Natural killer cell treated with Interleukin-12 subunit alpha and Interleukin-12 subunit beta and Interleukin-15 and Interleukin-18, amount 100 ng/mL, for 72 hours (primary cell): ENCODE results near the gene PTPRG. TPM values are rescaled to one million over a fixed set of nuclear protein-coding genes. Genes with fewer than 3 reads are reported as not detected.

Experiments
- ATAC-seq, 2 donors: fragments of 150-1000 bp; cut with Tn5 transposase in 1 of 2; sonication (Bioruptor Pico), chemical (Tn5 transposase) in 1 of 2; 2 replicates each; pipeline ENCODE4 v1.10.0; 2021
- DNase-seq: peaks from one replicate; pipeline ENCODE4 v3.0.0; 2022; ENCODE audit warnings: low spot score
- H3K27ac Mint-ChIP-seq, 2 donors: 1 replicate in 1 of 2; 2 replicates in 1 of 2; pipeline ENCODE4 v1.8.0; 2022; ENCODE audit warnings: mixed read lengths in 2 of 2, mild to moderate bottlenecking in 1 of 2, moderate library complexity in 1 of 2
- H3K27me3 Mint-ChIP-seq, 2 donors: 1 replicate in 1 of 2; 2 replicates in 1 of 2; pipeline ENCODE4 v1.8.0; 2022; ENCODE audit warnings: mixed read lengths in 2 of 2
- H3K36me3 Mint-ChIP-seq: one replicate; pipeline ENCODE4 v1.8.0; 2022; ENCODE audit warnings: mixed read lengths
- H3K4me1 Mint-ChIP-seq, 2 donors: 1 replicate in 1 of 2; 2 replicates in 1 of 2; pipeline ENCODE4 v1.8.0; 2022; ENCODE audit warnings: low read depth in 2 of 2, mixed read lengths in 2 of 2, mild to moderate bottlenecking in 1 of 2
- H3K4me3 Mint-ChIP-seq: one replicate; pipeline ENCODE4 v1.8.0; 2022; ENCODE audit warnings: mixed read lengths
- H3K9me3 Mint-ChIP-seq: 2 replicates; pipeline ENCODE4 v1.8.0; 2022; ENCODE audit warnings: mixed read lengths
- total RNA-seq, 2 donors: library from RNA; stranded (reverse); gene quantifications; one replicate each; pipeline ENCODE4 v1.2.3, GENCODE V29; 2022

Gene PTPRG
- total RNA-seq, 2 donors from 2014 or later: 0.33 to 0.93 TPM

DNA sequence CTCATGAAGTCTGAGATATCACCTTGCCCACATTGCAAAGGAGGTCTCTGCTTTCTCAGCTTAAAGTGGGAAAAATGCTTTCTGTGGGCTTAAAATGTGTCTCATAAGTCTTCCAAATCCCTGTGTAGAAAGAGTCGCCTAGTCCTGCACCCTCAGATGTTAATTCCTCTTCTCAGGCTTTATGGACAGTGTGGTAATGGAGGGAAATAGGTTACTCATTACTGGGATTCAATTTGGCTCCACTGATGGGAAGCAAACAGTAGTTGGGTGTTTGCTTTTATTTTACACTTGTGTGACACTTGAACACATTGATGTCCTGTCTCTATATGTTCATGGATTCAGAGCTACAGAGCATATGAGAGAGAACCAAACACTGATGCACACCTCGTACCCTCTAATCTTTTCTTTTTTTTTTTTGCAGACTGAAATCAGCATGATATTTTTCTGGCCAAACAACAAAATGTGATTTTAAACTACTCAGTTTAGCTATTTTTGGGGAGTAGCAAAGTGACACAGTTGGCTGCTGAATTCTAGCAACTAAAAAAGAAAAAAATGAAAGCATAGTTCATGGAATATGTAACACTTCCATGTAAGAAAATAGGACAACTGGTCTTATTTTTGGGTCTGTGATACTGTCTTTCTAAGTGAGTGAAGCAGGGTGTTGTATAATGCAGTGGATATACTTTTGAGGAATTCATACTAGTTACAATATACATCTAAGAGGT lies 8.6 kb downstream of the PTPRG start:
- no peak for DNase-seq
- Mint-ChIP-seq H3K9me3 (peaks cover 2% of the 10 kb centered on the region), H3K4me1 (peaks cover 0 to 3% of the 10 kb centered on the region in 2 donors), H3K36me3 (no peaks in the 10 kb centered on the region), H3K27me3 (peaks cover 7 to 8% of the 10 kb centered on the region in 2 donors), H3K27ac (no peak overlapping the region), H3K4me3 (no peak overlapping the region)
- no peak for ATAC-seq

DNA sequence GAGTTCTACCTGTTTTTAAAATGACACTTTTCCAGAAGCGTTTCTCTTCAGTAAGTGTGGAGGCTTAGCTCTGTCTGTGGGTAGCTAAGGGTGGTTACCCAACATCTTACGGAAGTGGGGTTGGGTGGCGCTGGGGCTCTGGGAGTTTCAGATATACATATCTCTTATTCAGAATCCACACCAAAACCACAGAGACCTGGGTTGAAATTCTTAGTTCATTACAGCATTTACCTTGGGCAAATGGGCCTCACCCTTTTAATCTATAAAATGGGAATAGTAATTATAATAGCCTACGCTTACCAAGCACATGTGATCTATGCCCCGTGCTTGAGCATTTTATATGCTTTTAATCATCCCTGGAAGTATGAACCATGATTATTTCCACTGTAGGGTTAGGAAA lies 9.4 kb downstream of the PTPRG start:
- H3K27me3 Mint-ChIP-seq: peaks cover 0 to 2% of the 10 kb centered on the region in 2 donors
- no peaks in the 10 kb centered on the region for H3K36me3 Mint-ChIP-seq

DNA sequence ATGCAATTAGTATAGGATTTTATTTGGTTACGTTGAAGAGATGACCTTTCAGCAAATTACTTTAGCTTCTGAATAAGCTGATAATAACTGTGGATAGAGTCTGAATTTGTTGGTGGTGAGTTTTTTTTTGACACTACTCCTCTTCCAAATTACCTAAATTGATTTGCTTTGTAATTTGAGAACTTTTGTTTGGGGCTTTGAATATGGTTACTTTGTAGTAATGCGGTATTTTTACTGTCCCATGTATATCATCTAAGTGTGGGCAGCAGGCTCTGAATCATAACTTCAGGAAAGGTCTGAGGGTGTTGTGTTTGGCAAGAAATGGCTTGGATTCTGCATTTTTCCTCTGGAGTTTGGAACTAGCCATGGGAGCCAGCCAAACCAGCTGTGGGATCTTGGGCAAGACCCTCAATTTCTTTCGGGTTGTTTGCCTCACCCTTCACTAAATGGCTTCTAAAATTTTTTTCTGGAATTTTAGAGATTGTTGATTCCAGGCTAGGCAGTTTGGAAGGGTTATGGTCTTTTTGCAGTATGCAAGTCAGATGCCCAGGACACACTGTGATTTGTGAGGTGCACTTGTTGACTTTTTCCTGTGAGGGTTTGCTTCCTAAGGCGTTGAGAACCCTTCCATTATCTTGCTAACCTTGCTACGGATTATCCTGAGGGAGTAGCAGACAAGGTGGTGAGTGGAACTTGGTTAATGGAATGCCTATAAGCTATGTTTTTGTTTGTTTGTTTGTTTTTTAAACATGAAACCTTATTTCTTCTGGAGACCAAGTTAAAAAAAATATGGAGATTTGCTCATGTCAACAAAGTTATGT lies 10.4 kb downstream of the PTPRG start:
- H3K27ac Mint-ChIP-seq: no peak overlapping the region
- H3K27me3 Mint-ChIP-seq: no peaks in the 10 kb centered on the region
- ATAC-seq (no peak), DNase-seq (no peak)
- H3K4me1 Mint-ChIP-seq: peaks cover 0 to 3% of the 10 kb centered on the region in 2 donors
- no peak overlapping the region for H3K4me3 Mint-ChIP-seq
- H3K36me3 Mint-ChIP-seq: no peaks in the 10 kb centered on the region
- H3K9me3 Mint-ChIP-seq: peaks cover 2% of the 10 kb centered on the region

More for the DNA sequence above, 9.4 kb downstream of the PTPRG start:
- H3K27ac Mint-ChIP-seq: no peak overlapping the region
- ATAC-seq (no peak), DNase-seq (no peak)
- peaks cover 0 to 3% of the 10 kb centered on the region in 2 donors for H3K4me1 Mint-ChIP-seq
- H3K4me3 Mint-ChIP-seq: no peak overlapping the region
- H3K9me3 Mint-ChIP-seq: peaks cover 2% of the 10 kb centered on the region

DNA sequence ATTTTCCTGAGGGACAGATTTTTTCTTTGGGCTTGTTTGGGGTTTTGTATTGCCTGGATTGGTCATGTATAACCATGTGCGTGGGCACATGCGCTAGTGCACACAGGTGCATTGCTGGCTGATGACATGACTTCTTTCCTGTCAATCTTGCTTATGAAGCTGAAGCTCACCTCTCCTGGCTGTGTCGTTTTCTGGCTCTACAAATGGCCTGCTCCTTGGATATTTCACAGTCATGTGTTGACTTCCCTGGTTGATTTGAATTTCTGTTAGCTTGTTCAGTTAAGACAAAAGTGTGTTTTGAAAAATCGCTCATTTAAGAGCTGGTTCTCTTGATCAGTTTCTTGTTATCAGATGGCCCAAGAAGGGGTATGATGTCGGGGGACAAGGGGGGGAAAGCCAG lies 11.5 kb downstream of the PTPRG start:
- Mint-ChIP-seq H3K36me3 (no peaks in the 10 kb centered on the region), H3K27me3 (no peaks in the 10 kb centered on the region), H3K9me3 (peaks cover 2% of the 10 kb centered on the region), H3K27ac (no peak overlapping the region), H3K4me1 (peaks cover 0 to 3% of the 10 kb centered on the region in 2 donors), H3K4me3 (no peak overlapping the region)
- DNase-seq (no peak), ATAC-seq (no peak)

DNA sequence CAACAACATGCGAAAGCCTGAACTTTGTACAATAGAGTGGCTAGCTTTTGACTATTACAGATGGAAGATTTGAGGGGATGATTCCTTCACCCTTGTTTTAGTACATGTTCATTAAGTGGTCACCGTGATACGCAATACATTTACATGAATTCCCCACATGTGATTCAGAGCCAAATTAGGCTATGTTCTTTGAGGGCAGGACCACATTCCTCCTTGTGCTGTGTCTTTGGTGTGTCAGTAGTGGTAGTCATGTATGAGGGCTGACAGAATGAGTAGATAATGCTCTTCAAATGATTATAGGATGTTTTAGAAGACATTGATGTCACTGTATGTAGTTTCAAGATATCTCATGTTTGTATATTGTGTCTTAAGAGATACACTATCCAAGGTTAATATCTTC lies 12.1 kb downstream of the PTPRG start:
- H3K27ac Mint-ChIP-seq: no peak overlapping the region
- no peak for DNase-seq
- H3K9me3 Mint-ChIP-seq: peaks cover 2% of the 10 kb centered on the region
- H3K27me3 Mint-ChIP-seq: no peaks in the 10 kb centered on the region
- no peaks in the 10 kb centered on the region for H3K36me3 Mint-ChIP-seq
- H3K4me1 Mint-ChIP-seq: peaks cover 0 to 3% of the 10 kb centered on the region in 2 donors
- ATAC-seq: no peak
- no peak overlapping the region for H3K4me3 Mint-ChIP-seq

DNA sequence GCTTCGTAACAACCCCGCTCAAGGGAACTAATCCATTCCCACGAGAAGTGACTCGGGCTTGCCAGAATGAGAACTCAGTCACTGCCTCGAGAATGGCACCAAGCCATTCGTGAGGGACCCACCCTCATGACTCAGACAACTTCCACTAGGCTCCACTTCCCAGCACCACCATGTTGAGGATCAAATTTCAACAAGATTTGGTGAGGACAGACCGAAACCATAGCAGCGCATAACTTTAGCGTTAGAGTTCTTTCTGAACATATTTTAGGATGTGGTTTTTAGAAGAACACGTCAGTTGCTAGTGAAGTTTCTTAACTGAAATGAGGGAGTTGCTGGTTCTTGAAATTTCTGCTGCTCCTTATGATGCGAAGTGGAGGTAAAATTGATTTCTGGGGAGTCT lies 13.5 kb downstream of the PTPRG start:
- no peak for DNase-seq
- peaks cover 0 to 2% of the 10 kb centered on the region in 2 donors for H3K4me1 Mint-ChIP-seq
- H3K27ac Mint-ChIP-seq: no peak overlapping the region
- no peak overlapping the region for H3K4me3 Mint-ChIP-seq
- ATAC-seq: no peak
- no peaks in the 10 kb centered on the region for H3K27me3 Mint-ChIP-seq
- H3K9me3 Mint-ChIP-seq: peaks cover 2% of the 10 kb centered on the region
- H3K36me3 Mint-ChIP-seq: no peaks in the 10 kb centered on the region

DNA sequence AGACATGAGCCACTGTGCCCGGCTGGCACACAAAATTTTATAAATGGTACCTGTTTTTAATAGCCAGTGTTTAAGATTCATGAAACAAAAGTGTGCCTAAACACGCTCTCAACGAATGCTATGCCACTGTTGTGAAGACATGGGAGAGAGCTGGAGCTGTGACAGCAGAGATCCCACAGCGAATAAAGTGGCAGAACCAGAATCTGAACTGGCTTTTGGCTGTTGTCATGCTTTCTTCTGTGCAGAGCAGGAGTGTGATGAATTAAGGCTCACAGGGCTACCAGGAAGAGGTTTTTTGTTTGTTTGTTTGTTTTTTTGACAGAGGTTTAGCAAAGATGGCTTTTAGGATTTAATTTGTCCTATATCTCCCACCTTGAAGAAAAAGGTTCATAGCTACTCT lies 14.5 kb downstream of the PTPRG start:
- DNase-seq: no peak
- Mint-ChIP-seq H3K4me3 (no peak overlapping the region), H3K4me1 (no peaks in the 10 kb centered on the region), H3K9me3 (peaks cover 2% of the 10 kb centered on the region), H3K27me3 (no peaks in the 10 kb centered on the region), H3K27ac (no peak overlapping the region), H3K36me3 (no peaks in the 10 kb centered on the region)
- no peak for ATAC-seq

DNA sequence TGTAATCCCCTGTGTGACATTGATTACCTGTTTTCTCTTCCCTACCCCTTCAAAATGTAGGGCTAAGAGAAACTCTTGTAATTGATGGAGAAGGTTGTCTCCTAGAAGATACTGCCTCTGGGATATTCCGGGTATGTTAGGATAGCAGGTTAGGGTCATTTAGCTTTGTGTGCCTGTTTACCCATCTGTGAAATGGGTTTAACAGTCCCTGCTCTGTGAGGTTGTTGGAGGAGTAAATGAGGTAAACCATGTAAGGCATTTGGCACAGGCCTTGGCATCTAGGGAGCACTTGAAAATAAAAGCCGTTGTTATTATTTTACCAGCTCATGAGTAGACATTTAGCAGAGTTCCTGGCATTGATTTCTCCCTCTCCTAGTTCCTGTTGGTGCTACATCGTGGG lies 16.4 kb downstream of the PTPRG start:
- Mint-ChIP-seq H3K4me3 (no peak overlapping the region), H3K4me1 (no peaks in the 10 kb centered on the region), H3K36me3 (no peaks in the 10 kb centered on the region), H3K9me3 (peaks cover 2% of the 10 kb centered on the region), H3K27ac (no peak overlapping the region), H3K27me3 (no peaks in the 10 kb centered on the region)
- ATAC-seq: no peak
- DNase-seq: no peak

DNA sequence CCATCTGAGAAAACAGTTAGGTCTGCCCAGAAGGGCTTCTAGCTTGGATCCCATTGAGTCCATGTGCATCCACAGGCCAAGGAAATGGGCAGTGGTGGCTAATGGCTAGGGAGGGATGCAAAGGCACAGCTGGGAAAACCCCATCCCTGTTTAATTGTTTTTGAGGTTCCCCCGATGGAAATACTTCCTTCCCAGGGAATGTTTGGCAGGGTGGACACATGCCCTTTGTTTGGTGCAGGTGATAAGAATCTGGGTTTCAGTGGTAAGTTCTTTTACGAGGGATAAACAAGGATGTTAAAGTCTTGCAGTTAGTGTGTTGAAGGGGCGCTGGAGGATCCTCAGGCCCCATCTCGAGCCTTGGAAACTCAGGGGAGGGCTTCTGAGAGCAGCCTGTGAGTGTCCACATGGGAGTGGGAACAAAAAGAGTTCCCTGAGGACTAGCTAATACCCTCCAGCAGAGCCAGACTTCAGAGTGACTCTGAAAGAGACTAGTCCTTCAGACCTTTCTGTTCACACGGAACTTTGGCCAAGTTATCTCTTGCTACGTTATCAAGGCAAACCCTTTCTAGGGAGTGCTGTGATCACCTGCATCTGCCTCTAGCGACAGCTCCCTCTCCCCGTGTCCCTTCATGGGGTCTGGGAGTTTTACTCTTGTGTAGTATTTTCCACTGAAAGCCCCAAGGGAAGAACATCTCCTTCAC lies 17.4 kb downstream of the PTPRG start:
- Mint-ChIP-seq H3K4me3 (no peak overlapping the region), H3K9me3 (no peaks in the 10 kb centered on the region), H3K4me1 (no peaks in the 10 kb centered on the region), H3K27ac (no peak overlapping the region), H3K27me3 (no peaks in the 10 kb centered on the region), H3K36me3 (no peaks in the 10 kb centered on the region)
- no peak for ATAC-seq
- DNase-seq: no peak

DNA sequence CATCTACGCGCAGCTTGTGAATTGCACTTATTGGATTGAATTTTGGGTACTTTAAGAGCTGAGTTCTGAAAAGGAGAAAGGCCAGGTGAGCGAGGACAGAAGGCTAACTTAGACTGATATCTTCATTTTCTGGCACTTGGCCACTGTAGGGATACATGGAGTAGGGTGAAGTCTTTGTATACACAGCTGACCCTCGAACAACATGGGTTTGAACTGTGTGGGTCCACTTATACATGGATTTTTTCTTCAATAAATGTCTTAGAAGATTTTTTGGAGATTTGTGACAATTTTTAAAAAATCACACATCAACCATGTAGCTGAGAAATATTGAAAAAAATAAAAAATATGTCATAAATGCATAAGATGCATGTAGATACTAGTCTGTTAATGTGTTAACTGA lies 18.3 kb downstream of the PTPRG start:
- Mint-ChIP-seq H3K27me3 (no peaks in the 10 kb centered on the region), H3K9me3 (no peaks in the 10 kb centered on the region), H3K4me3 (no peak overlapping the region), H3K27ac (no peak overlapping the region), H3K36me3 (no peaks in the 10 kb centered on the region), H3K4me1 (no peaks in the 10 kb centered on the region)
- ATAC-seq: no peak
- DNase-seq: no peak

DNA sequence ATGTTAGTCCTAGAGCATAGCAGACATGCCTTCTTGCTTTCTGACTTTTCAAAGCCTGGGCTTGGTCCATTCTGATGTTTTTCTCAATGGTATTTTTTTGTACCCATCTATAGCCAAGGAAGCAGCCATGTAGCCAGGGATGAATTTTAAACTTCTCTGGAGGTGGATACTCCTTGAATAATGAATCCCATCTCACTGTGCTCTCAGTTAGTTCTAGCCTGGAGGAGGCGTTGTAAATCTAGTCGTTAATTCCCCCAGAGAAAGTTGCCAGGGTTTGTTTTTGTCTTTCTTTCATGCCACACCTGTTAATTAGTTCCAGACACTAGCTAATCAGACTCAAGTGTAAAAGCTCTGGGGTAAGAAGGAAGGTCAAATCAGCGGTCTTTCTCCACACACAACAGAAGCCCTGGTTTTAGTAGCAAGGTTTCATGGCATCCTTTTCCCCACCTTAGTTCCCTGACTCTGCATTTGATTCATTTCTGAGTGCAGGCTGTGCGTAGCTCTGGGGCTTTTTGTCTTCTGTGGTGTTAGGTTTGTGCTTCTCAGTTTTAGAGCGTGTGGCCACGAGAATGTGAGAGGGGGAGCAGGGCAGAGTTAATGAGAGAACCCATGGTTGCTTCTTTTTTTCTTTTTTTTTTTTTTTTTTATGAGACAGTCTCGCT lies 19.7 kb downstream of the PTPRG start:
- no peak for ATAC-seq
- no peak for DNase-seq
- Mint-ChIP-seq H3K27ac (no peak overlapping the region), H3K4me3 (no peak overlapping the region), H3K9me3 (no peaks in the 10 kb centered on the region), H3K36me3 (no peaks in the 10 kb centered on the region), H3K27me3 (no peaks in the 10 kb centered on the region), H3K4me1 (no peaks in the 10 kb centered on the region)

DNA sequence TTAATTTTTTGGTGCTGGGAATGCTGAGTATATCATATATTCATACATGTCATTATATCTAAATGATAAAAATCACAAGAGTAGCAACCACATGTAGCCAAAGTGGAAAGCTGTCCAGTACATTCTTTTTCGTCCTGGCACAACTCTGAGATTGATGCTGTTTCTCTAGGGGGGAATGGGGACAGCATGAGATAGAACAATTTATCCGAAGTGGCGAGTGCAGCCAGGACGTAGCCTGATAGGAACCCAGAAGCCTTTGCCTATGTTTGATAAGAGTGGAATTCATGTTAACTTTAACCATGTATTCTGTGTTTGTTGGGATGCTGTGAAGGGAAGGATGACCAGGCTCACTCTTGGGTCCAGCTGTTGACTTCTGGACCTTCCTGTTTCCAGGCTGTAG lies 20.9 kb downstream of the PTPRG start:
- H3K27ac Mint-ChIP-seq: no peak overlapping the region
- no peak overlapping the region for H3K4me3 Mint-ChIP-seq
- no peak for DNase-seq

DNA sequence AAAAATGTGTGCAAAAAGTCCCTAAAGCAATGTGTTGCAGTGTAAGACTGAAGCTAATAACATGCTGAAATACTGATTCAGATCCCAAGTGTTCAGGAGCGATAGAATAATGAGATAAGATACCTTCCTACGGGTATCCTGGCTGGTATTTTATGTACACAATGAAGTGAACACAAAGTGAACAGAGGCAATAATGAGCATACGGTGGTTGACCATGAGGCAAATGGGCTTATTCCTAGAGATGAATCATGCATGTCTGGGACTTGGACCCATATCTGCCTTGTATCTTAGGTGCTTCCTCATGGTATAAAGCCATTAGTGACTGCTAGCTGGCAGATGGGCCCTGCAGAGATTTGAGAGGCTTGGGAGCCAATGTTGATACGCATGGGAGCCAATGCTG lies 21.5 kb downstream of the PTPRG start:
- H3K9me3 Mint-ChIP-seq: no peaks in the 10 kb centered on the region
- H3K4me3 Mint-ChIP-seq: no peak overlapping the region
- H3K27ac Mint-ChIP-seq: no peak overlapping the region
- no peaks in the 10 kb centered on the region for H3K27me3 Mint-ChIP-seq
- ATAC-seq (no peak), DNase-seq (no peak)
- H3K36me3 Mint-ChIP-seq: no peaks in the 10 kb centered on the region
- H3K4me1 Mint-ChIP-seq: no peaks in the 10 kb centered on the region

More for the DNA sequence above, 20.9 kb downstream of the PTPRG start:
- H3K36me3 Mint-ChIP-seq: no peaks in the 10 kb centered on the region
- H3K4me1 Mint-ChIP-seq: no peaks in the 10 kb centered on the region
- no peaks in the 10 kb centered on the region for H3K9me3 Mint-ChIP-seq
- no peaks in the 10 kb centered on the region for H3K27me3 Mint-ChIP-seq
- no peak for ATAC-seq
